Type B pancreatic cell (in vitro differentiated cells): Measurements from ENCODE around the gene DMWD. TPM values are rescaled to one million over a fixed set of nuclear protein-coding genes. Genes with fewer than 3 reads are reported as not detected.
A peak's percentile ranks its signal among the peaks of the same experiment; 100 is the strongest.

Experiments used
- DNase-seq: peaks from one replicate; pipeline ENCODE4 v3.0.0; 2021; ENCODE audit warnings: mixed read lengths; ENCODE audit not compliant: unreplicated experiment; ENCODE audit errors: extremely low spot score
- H3K27ac Mint-ChIP-seq: 2 replicates; pipeline ENCODE4 v1.8.0; 2021; ENCODE audit warnings: mild to moderate bottlenecking, mixed read lengths
- H3K27me3 Mint-ChIP-seq: 2 replicates; pipeline ENCODE4 v1.8.0; 2021; ENCODE audit warnings: mixed read lengths
- H3K36me3 Mint-ChIP-seq: 2 replicates; pipeline ENCODE4 v1.8.0; 2021; ENCODE audit warnings: mixed read lengths
- H3K4me1 Mint-ChIP-seq: one replicate; pipeline ENCODE4 v1.8.0; 2021; ENCODE audit warnings: mixed read lengths; ENCODE audit not compliant: unreplicated experiment
- H3K4me3 Mint-ChIP-seq: 2 replicates; pipeline ENCODE4 v1.8.0; 2021; ENCODE audit warnings: mild to moderate bottlenecking, mixed read lengths
- H3K9me3 Mint-ChIP-seq: 2 replicates; pipeline ENCODE4 v1.8.0; 2021; ENCODE audit warnings: mixed read lengths
- total RNA-seq: library from RNA; stranded (reverse); gene quantifications from 2 replicates; pipeline ENCODE4 v1.2.1, GENCODE V29; 2021; ENCODE audit warnings: low replicate concordance
- TF ChIP-seq, protein P1 (sequence below): fragments of 200-600 bp; sonication (generic); conservative IDR thresholded peaks from 2 replicates; pipeline ENCODE4 v1.5.0; 2021; ENCODE audit warnings: antibody characterized with exemption, mild to moderate bottlenecking

Gene DMWD
- total RNA-seq, 1 donor from 2014 or later = 94.0 TPM

DNA sequence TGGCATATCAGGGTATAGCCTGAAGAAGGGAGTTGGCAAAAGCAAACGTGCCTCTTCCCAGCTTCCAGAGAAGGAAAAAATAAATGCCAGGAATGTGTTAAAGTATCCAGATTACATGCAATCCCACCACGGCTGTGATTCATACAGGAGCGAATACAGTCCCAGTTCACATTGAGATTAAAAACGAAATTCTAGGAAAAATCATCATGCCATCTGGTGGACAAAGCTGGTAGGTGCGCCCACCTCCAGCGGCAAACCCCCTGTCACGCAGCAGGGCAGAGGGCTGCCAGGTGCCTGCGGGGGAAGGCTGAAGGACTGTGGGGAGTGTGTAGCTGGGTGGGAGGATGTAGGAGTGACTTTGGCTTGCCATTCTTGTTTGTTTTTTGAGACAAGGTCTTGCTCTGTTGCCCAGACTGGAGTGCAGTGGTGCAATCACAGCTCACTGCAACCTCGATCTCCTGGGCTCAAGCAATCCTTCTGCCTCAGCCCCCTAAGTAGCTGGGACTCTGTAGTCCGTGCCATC is 6.4 kb upstream of the DMWD start:
- Mint-ChIP-seq H3K27ac (peak overlapping the region; percentile 74), H3K4me3 (peak overlapping the region; percentile 65), H3K4me1 (peaks cover 10% of the 10 kb centered on the region), H3K27me3 (peaks cover 4% of the 10 kb centered on the region), H3K36me3 (no peaks in the 10 kb centered on the region), H3K9me3 (no peaks in the 10 kb centered on the region)
- DNase-seq = no peak
- TF ChIP-seq, protein P1, sequence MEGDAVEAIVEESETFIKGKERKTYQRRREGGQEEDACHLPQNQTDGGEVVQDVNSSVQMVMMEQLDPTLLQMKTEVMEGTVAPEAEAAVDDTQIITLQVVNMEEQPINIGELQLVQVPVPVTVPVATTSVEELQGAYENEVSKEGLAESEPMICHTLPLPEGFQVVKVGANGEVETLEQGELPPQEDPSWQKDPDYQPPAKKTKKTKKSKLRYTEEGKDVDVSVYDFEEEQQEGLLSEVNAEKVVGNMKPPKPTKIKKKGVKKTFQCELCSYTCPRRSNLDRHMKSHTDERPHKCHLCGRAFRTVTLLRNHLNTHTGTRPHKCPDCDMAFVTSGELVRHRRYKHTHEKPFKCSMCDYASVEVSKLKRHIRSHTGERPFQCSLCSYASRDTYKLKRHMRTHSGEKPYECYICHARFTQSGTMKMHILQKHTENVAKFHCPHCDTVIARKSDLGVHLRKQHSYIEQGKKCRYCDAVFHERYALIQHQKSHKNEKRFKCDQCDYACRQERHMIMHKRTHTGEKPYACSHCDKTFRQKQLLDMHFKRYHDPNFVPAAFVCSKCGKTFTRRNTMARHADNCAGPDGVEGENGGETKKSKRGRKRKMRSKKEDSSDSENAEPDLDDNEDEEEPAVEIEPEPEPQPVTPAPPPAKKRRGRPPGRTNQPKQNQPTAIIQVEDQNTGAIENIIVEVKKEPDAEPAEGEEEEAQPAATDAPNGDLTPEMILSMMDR = peak; percentile 91

DNA sequence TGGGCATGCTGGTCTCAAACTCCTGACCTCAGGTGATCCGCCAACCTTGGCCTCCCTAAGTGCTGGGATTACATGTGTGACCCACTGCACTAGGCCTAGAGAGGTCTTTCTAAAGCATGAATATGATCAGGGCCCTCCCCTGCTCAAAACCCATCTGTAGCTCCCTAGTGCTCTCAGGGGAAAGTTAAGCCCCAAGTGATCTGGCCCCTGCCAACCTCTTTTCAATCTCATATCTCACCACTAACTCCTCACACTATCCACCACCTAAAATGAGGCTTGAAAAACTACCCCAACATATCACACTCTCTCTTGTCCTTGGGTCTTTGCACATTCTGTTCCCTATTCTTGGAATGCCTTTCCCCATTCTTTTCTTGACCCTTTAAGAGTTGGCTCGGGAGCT is 2.0 kb upstream of the DMWD start:
- Mint-ChIP-seq H3K27me3 (peaks cover 4% of the 10 kb centered on the region), H3K4me3 (peak overlapping the region; percentile 18), H3K27ac (no peak overlapping the region), H3K9me3 (no peaks in the 10 kb centered on the region), H3K36me3 (peaks cover 8% of the 10 kb centered on the region), H3K4me1 (peaks cover 36% of the 10 kb centered on the region)
- TF ChIP-seq, protein P1 = no peak
- no peak for DNase-seq

DNA sequence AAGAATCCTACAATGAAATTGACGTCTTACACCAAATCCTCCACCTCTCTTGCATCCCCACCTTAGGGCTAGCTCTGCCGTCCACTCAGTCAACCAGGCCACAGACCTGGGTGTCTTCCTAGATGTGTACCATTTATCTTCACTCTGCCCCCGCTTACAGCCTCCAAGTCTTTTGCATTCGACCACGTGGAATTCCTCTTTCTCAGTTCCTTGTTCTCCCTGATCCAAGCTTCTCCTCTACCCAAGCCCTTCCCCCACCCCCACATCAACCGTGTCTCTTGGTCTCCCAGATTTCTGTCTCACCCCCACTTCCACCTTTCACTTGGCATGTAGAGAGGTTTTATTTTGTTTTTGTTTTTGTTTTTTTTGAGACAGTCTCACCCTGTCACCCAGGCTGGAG is 1.2 kb upstream of the DMWD start:
- peaks cover 33% of the 10 kb centered on the region for H3K4me1 Mint-ChIP-seq
- H3K9me3 Mint-ChIP-seq = no peaks in the 10 kb centered on the region
- no peak for DNase-seq
- TF ChIP-seq, protein P1 = no peak
- H3K27ac Mint-ChIP-seq = no peak overlapping the region
- peaks cover 11% of the 10 kb centered on the region for H3K36me3 Mint-ChIP-seq
- H3K27me3 Mint-ChIP-seq = peaks cover under 1% of the 10 kb centered on the region
- peak overlapping the region; percentile 76 for H3K4me3 Mint-ChIP-seq

DNA sequence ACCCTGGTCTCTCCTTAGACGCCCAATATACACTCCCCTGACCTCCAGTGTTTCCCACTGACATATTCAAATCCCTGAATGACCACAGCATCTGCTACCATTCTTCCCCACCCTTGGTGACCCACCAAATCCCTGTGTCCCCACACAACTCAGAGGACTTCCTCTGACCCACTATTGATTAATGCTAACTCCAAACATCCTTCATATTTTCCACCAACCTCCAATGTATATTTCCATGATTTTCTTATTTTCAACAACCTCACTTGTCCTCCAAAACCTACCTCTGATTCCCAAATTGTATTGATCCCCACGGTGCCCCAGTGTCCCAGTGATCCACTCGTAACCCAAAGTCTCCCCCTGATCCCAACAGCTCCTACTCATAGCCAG is 526 bp upstream of the DMWD start:
- Mint-ChIP-seq H3K36me3 (peaks cover 14% of the 10 kb centered on the region), H3K4me1 (peaks cover 31% of the 10 kb centered on the region), H3K27ac (peak overlapping the region; percentile 87), H3K9me3 (no peaks in the 10 kb centered on the region), H3K27me3 (no peaks in the 10 kb centered on the region), H3K4me3 (peak overlapping the region; percentile 88)
- TF ChIP-seq, protein P1 = no peak
- DNase-seq = no peak

DNA sequence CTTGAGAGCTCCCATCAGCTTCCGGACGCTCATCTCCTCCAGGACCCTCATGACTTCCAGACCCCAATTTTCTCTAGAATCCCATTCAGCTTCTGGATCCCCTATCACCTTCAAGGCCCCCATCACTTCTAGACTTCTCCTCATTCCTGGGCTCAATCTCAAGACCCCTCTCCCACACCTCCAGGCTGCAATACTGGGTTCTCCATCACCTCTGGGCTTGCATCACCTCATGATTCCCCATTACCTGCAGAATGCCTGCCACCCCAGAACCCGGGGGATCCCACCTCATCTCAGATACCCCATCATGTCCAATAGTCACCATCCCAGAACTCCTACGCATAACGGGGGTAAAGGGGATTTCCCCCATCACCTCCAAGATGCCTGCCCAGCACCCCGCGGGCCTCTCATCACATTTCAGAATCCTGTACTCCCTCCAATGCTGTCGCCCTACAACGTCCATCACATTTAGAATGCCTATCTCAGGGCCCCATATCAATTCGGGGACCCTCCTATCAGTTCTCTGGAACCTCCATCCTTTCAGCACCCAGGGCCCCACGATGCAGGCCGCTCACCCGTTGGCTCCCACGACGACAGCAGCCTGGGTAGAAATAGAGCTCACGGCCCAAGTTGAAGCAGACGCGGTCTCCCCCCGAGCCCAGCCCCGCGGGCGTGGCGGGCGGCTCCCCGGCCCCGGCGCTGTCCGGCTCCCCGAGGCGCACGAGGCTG is 738 bp downstream of the DMWD start:
- H3K27ac Mint-ChIP-seq = peak overlapping the region; percentile 74
- TF ChIP-seq, protein P1 = no peak
- no peak for DNase-seq

More for the DNA sequence above, 738 bp downstream of the DMWD start:
- Mint-ChIP-seq H3K4me3 (peak overlapping the region; percentile 94), H3K9me3 (no peaks in the 10 kb centered on the region), H3K27me3 (no peaks in the 10 kb centered on the region), H3K36me3 (peaks cover 16% of the 10 kb centered on the region), H3K4me1 (peaks cover 31% of the 10 kb centered on the region)
